Astrocyte of the spinal cord (primary cell): Measurements from ENCODE around the gene CMTM7.

Source experiments
- DNase-seq: peaks from one replicate; pipeline ENCODE4 v3.0.0; 2011; ENCODE audit warnings: low read depth, low spot score
- H3K4me3 ChIP-seq: 2 replicates; pipeline ENCODE4 v1.5.1; 2011; ENCODE audit warnings: low read depth, mild to moderate bottlenecking, low read length, moderate library complexity
- in situ Hi-C: cut with HindIII; loops from 2 replicates; pipeline ENCODE4 v1.10.0; 2017; ENCODE audit warnings: low sequenced_read_pairs
- TF ChIP-seq, protein P1 (sequence below): IDR thresholded peaks from 2 replicates; pipeline ENCODE4 v1.5.1; 2012; ENCODE audit warnings: low read depth, mild to moderate bottlenecking, low read length, inconsistent platforms

The CMTM7 gene

DNA sequence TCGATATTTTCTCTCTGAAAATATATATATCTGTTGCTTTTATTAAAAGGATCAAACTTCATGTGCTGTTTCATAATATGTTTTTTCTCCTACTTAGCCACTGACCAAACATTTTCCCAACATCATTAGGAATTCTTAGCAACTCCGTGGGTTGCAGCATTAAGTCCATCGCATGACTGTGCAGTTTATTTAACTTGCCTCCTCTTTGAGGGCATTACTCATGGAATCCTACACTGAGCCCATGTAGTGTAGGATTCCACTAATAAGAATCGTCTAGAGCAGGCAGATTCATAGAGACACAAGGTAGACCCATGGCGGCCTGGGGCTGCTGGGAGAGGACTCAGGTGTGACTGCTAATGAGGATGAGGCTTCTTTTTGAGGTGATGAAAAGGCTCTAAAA lies 61.7 kb downstream of the CMTM7 start:
- in situ Hi-C loops: no loop called here
- no peak overlapping the region for H3K4me3 ChIP-seq
- TF ChIP-seq, protein P1, sequence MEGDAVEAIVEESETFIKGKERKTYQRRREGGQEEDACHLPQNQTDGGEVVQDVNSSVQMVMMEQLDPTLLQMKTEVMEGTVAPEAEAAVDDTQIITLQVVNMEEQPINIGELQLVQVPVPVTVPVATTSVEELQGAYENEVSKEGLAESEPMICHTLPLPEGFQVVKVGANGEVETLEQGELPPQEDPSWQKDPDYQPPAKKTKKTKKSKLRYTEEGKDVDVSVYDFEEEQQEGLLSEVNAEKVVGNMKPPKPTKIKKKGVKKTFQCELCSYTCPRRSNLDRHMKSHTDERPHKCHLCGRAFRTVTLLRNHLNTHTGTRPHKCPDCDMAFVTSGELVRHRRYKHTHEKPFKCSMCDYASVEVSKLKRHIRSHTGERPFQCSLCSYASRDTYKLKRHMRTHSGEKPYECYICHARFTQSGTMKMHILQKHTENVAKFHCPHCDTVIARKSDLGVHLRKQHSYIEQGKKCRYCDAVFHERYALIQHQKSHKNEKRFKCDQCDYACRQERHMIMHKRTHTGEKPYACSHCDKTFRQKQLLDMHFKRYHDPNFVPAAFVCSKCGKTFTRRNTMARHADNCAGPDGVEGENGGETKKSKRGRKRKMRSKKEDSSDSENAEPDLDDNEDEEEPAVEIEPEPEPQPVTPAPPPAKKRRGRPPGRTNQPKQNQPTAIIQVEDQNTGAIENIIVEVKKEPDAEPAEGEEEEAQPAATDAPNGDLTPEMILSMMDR: no peak
- peak; percentile 80 for DNase-seq

DNA sequence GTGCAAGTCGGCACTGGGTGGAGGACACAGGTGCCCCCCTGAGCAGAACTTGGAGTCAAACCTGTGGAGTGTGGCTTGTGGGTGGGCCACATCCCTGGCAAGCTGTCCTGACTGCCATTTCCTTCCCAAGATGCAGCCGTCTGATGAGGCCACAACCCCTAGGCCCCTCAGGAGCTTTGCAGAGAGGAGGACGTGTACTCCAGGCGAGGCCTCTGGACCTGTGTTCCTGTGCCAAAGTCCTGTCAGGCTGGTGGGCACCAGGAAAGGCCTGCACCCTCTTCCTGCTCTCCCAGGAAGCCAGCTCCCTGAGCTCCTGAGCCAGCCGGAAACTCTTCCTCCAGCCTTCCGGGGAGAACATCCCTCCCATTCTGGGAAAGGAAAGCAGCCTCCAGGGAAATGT lies 62.5 kb downstream of the CMTM7 start:
- DNase-seq: no peak
- in situ Hi-C loops: no loop called here
- TF ChIP-seq, protein P1: no peak
- H3K4me3 ChIP-seq: no peak overlapping the region

DNA sequence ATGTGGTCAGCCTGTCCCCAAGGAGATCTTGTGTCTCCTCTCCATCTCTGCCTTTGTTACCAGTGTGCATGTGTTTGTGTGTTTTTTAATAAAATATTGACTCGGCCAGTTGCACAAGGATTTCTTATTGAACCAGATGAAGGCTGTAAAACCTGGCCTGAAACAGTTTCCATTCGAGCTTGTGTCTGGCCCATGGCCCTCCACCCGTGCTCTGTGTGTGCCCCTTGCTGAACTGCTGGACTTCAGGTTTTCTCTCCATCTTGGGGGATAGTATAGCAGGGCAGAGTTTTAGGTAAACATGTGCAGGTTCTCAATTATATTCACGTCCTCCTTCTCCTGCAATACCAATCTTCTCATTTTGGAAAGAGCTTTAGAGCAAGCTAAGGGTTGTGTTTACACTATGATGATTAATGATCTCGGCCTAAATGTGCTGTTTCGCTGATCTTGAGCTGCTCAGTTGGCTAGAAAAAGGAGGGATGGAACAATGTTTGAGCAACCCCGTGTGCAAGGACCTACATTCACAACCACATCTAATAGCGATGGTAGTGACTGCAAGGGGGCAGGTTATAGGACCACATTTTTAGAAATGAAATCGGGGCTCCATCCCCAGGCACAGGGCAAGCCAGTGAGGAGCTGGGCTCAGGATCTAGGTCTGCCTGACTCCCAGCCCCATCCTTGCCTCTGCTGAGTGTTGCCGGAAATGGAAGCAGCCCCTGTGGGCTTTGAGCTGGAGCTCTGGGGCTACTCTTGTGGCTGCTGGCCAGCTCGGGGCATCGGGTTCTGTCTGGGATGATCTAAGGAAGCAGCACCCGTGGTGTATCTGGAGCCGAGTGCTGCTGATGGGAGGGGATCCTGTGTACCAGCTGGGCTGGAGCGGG lies 63.3 kb downstream of the CMTM7 start:
- DNase-seq: no peak
- in situ Hi-C loops: no loop called here
- TF ChIP-seq, protein P1: no peak
- H3K4me3 ChIP-seq: no peak overlapping the region

DNA sequence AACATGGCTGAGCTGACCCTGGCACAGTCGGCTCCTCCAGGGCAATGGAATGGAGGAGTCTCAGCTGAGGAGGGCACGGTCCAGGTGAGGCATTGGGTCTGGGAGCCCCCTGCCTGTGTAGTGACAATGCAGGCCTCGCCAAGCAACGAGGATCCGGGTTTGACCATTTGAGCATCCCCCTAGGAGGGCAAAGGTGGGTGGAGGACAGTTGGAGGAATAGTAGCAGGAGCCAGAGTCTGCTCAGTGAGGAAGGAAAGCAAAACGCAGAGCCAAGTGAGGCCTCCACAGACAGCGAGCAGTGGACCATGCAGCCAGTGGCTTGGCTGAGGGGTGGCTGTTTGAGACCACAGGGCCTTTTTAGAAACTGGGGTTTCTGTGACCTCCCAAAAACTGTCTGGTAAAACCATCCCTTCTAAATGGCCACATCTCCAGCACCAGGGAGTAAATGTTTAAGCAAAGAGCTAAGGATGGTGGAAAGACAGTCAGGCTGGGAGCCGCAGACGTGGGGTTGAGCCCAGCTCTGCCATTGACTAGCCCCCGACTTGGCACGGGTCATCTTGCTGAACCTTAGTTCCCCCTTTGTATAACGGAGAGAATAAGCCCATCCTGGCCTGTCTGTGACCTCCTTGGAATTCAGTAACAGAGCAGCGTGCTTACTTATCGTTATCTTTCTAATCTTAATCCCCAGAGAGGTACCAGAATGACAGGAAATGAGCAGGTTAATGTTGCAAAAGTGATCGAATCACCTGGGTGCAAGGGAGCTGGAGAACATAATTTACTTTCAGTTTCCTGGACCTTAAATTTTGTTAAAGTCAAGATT lies 64.2 kb downstream of the CMTM7 start:
- no peak overlapping the region for H3K4me3 ChIP-seq
- DNase-seq: no peak
- TF ChIP-seq, protein P1: no peak
- in situ Hi-C loops: no loop called here

DNA sequence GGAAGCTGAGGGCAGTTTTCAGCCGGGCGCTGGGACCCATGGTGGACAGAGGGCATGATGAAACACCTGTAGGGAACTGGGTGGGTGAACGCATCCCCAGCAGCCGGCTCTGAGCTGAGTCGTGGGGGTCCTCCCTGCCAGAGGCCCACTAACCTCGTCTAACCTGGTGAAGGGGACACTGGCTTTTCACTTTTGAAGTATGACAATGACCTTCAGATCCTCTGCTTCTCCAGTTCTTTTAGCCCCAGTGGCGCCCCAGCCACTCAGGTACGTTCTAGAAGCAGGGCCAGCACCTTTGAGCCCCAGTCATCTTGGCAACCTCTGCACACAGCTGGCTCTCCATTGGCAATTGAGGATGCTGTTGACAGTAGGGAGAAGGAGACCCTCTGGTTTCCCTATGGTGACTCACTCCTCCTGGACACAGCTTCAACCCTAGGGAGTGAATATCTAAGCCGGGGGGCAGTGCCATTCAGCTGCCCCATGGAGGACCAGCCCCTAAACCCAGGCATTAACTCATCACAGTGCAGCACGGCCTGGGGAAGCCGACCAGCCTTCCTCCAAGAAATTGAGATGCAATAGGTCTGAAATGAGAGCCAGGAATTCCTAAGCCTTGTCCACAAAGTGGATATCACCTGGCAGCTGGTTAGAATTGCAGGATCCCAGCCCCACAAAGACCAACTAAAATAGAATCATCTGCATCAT lies 64.9 kb downstream of the CMTM7 start:
- no peak overlapping the region for H3K4me3 ChIP-seq
- in situ Hi-C loops: no loop called here
- TF ChIP-seq, protein P1: no peak
- no peak for DNase-seq

DNA sequence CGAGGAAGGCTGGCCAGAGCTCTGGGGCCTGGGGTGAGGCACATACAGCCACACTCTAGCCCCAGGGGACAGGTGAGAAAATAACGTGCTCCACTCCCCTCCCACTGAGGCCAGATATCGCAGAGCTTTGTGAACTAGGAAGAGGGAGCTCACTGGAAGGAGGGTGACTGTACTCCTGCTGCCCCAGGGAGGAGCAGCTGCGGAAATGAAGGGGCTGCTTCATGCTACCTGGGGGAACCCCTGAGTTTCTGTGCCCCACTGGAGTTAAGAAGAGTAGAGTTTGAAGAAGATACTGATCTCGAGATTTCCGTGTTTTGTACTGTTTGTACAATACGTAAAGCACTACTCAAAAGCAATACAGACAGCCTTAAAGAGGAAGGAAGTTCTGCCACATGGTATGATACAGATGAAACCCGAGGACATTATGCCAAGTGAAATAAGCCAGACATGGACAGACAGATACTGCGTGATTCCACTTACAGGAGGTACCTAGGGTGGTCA lies 66.4 kb downstream of the CMTM7 start:
- no peak for DNase-seq
- no peak overlapping the region for H3K4me3 ChIP-seq
- TF ChIP-seq, protein P1: no peak
- in situ Hi-C loops: no loop called here
